NCI-H345 treated with DMSO at 0.1 percent for 48 hours (cell line): ENCODE results near the gene ZDHHC19.
"Not testable (repeated sequence)": the region's sequence is repeated elsewhere in the genome, so short reads cannot be mapped to it uniquely, and the experiment has no call there.

Source experiments
- DNase-seq: peaks from one replicate; lab custom pipeline; 2025; ENCODE audit not compliant: unreplicated experiment; lab: John Stamatoyannopoulos, UW

ZDHHC19 gene

GRCh38 chr3:196210673-196211556 lies at the start of gene ZDHHC19:
ZDHHC19 (minus strand) TSS chr3:196211400; CDS start chr3:196211315, 85 bp downstream.
- no peak for DNase-seq

- DNase-seq: no peak
Measured at GRCh38 chr3:196260784-196261183, 49.6 kb upstream of the ZDHHC19 start.

GRCh38 chr3:196255776-196256175 lies 44.6 kb upstream of the ZDHHC19 start:
- no peak for DNase-seq

GRCh38 chr3:196254376-196255283 lies 43.4 kb upstream of the ZDHHC19 start:
- no peak for DNase-seq

GRCh38 chr3:196251918-196252317 lies 40.7 kb upstream of the ZDHHC19 start:
- no peak for DNase-seq

- no peak for DNase-seq
Measured at GRCh38 chr3:196246612-196247308, 35.6 kb upstream of the ZDHHC19 start.

- not testable (repeated sequence) for DNase-seq
Measured at GRCh38 chr3:196244166-196244565, 33.0 kb upstream of the ZDHHC19 start.

- DNase-seq: no peak
Measured at GRCh38 chr3:196241704-196242103, 30.5 kb upstream of the ZDHHC19 start.

- no peak for DNase-seq
Measured at GRCh38 chr3:196240424-196240823, 29.2 kb upstream of the ZDHHC19 start.

GRCh38 chr3:196238612-196239560 lies 27.7 kb upstream of the ZDHHC19 start:
- DNase-seq: no peak

GRCh38 chr3:196237203-196237602 lies 26.0 kb upstream of the ZDHHC19 start:
- no peak for DNase-seq

GRCh38 chr3:196236223-196236622 lies 25.0 kb upstream of the ZDHHC19 start:
- no peak for DNase-seq

- no peak for DNase-seq
Measured at GRCh38 chr3:196235452-196236122, 24.4 kb upstream of the ZDHHC19 start.

GRCh38 chr3:196232882-196233251 lies 21.7 kb upstream of the ZDHHC19 start:
- no peak for DNase-seq

GRCh38 chr3:196232154-196232881 lies 21.1 kb upstream of the ZDHHC19 start:
- no peak for DNase-seq

- DNase-seq: no peak
Measured at GRCh38 chr3:196227629-196228493, 16.7 kb upstream of the ZDHHC19 start.

GRCh38 chr3:196227121-196227561 lies 15.9 kb upstream of the ZDHHC19 start:
- DNase-seq: no peak
